Neuron (in vitro differentiated cells): ENCODE measurements around the gene KIRREL3.

ENCODE experiments used
- H2AFZ ChIP-seq: one replicate; pipeline ENCODE4 v1.6.1; 2013; ENCODE audit warnings: low read depth, mild to moderate bottlenecking, inconsistent platforms, low read length, moderate library complexity
- H3K27me3 ChIP-seq: one replicate; pipeline ENCODE4 v1.6.1; 2013; ENCODE audit warnings: low read length; ENCODE audit not compliant: insufficient read depth
- H3K36me3 ChIP-seq: one replicate; pipeline ENCODE4 v1.6.1; 2013; ENCODE audit warnings: low read length; ENCODE audit not compliant: insufficient read depth
- H3K4me1 ChIP-seq: one replicate; pipeline ENCODE4 v1.6.1; 2013; ENCODE audit warnings: low read length; ENCODE audit not compliant: insufficient read depth
- H3K4me3 ChIP-seq: 2 replicates; pipeline ENCODE4 v1.5.1; 2013; ENCODE audit warnings: mild to moderate bottlenecking, low read length, moderate library complexity
- H3K9me3 ChIP-seq: one replicate; pipeline ENCODE4 v1.6.1; 2013; ENCODE audit warnings: low read length

The KIRREL3 gene

DNA sequence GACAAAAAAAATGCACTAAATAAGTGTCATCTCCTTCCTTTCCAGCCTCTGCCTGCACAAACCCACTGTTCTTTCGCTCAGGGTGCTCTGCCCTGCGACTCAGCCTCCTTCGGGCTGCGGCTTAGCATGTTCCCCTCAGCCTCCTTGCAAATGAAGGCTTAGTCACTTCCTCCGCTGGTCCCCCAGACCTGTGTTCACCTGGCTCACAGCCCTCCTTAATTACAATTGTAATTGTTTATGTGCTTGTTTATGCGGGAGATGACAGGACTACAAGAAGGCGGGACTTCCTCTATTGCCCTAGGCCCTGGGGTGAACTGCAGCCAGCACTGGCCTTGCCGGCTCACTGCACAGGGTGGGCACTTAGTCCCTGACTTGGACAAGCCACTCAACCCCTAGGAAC is 303.6 kb downstream of the KIRREL3 start:
- Histone ChIP-seq H2AFZ (no peak overlapping the region), H3K9me3 (no peaks in the 10 kb centered on the region), H3K4me3 (no peak overlapping the region), H3K27me3 (no peaks in the 10 kb centered on the region), H3K36me3 (no peaks in the 10 kb centered on the region), H3K4me1 (no peaks in the 10 kb centered on the region)

DNA sequence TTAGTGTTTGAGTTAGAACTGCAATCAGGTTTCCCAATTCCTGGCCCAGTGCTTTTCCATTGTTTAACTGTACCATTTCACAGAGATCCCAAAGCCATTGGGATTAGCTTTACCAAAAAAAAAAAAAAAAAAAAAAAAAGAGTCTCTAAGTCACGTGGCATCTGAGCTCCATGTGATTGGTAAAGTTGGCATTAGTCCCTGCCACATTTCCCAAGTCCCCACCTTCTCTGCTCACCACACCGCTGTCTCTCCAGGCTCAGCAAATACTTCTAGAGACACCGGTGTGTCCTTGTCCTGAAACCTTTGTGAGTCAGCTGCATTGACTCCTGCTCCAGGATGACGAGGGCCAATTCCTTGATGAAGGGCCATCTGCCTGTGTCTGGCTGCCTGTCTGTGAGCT is 305.3 kb downstream of the KIRREL3 start:
- H3K4me3 ChIP-seq: no peak overlapping the region
- no peaks in the 10 kb centered on the region for H3K36me3 ChIP-seq
- no peaks in the 10 kb centered on the region for H3K4me1 ChIP-seq
- no peaks in the 10 kb centered on the region for H3K27me3 ChIP-seq
- no peak overlapping the region for H2AFZ ChIP-seq
- no peaks in the 10 kb centered on the region for H3K9me3 ChIP-seq

DNA sequence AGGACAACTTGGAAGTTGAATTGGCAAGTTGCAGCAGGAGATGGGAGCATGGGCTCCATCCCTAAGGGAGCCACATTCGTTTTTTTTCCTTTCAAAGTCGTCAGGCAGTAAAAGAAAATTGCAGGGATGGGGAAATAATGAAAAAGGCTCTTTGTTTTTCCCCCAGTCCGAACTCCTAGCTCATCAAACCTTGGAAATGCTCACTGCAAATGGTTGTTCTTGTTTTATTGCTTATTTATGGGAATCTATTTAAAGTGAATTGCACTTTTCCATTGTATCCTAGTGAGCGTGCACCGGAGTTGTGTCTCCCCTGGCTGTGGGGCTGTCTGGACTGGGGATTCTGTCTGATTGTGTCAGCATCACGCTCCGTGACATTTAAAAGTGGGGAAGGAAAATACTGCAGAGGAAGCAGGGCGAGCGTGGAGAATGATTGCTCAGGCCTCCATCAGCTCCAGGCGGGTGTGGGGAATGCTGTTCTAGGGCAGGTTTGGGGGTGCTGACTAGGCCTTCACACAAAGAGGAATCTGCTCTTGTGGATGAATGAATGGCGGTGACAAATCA is 306.4 kb downstream of the KIRREL3 start:
- H3K9me3 ChIP-seq: no peaks in the 10 kb centered on the region
- H3K4me3 ChIP-seq: no peak overlapping the region
- no peaks in the 10 kb centered on the region for H3K27me3 ChIP-seq
- no peaks in the 10 kb centered on the region for H3K36me3 ChIP-seq
- H3K4me1 ChIP-seq: no peaks in the 10 kb centered on the region
- H2AFZ ChIP-seq: no peak overlapping the region

DNA sequence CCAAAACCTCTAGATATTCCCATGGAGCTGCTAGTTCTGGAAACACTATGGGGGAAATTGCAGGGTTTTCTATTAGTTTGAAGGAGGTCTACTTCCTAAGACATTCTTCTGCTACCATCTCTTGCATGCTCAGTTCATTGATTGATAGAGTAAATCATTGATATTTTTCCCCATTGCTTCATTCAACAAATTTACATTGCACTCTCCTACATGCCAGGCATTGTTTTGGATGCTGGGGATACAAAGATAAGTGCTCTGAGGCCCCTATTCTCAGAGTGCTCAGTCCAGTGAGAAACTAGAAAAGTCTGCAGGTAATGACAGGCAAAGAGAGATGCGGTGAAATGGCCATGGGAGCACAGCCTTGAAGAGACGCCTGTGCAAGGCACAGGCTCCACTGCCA is 313.1 kb downstream of the KIRREL3 start:
- H2AFZ ChIP-seq: no peak overlapping the region
- no peaks in the 10 kb centered on the region for H3K36me3 ChIP-seq
- no peak overlapping the region for H3K4me3 ChIP-seq
- no peaks in the 10 kb centered on the region for H3K27me3 ChIP-seq
- no peaks in the 10 kb centered on the region for H3K4me1 ChIP-seq
- H3K9me3 ChIP-seq: no peaks in the 10 kb centered on the region

DNA sequence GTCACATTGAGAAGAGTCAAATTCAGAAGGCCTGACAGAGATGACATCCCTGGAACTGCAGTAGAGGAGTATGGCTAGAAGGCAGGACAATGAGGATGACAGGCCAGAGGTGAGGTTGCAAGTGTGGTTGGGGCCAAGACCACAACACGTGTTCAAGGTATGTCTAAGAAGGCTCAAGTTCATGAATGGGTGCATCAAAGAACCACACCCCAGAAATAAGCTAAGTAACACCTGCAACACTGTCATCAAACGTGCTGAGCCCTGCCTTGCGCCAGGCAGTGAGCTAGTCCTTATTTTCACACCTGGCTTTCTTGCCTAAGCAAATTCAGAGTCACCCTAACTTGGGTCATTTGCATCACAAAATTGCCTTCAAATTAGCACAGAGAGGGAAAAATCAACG is 313.6 kb downstream of the KIRREL3 start:
- Histone ChIP-seq H3K9me3 (no peaks in the 10 kb centered on the region), H3K27me3 (no peaks in the 10 kb centered on the region), H2AFZ (no peak overlapping the region), H3K4me1 (no peaks in the 10 kb centered on the region), H3K4me3 (no peak overlapping the region), H3K36me3 (no peaks in the 10 kb centered on the region)

DNA sequence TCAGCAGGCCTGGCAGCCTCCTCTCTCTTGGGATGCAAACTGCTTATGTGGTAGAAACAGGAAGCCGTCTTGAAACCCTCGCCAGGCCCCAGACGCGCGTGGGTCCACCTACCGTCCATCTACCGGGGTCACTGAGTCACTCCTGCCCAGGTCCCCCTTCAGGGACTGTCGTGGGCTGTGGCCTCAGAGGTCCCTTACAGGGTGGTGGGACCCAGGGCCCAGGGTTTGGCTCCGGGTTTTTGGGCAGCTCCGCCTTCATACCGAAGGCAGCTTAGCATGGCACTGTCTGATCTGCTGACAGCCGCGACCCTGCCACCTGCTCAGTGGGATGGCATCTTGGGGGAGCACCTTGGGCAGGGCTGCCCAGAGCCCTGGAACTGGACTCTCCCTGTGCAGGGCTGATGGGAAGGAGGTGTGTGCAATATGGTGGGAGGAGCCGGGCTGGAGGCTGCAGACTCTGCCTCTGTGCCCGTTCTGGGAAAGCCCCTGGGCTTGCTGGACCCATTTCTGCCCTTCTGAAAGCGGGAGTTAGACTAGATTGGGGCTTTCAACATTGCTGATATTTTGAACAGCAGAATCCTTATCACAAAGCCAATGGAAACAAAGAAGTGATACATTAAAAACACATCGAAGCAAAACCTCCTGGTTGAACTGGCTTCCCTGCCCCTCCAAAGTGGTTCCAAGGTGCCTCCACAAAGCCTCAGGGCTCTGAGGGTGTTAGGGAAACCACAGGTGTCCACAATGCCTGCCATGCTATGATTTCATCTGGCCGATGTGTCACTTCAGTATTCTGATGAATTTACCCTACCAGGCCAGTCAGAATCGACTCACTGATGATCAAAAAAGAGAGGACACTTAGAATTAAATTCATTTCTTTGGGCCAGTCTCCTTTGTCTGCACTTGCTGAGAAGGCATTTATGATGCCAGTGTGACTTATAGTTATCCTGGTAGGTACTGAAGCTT is 316.5 kb downstream of the KIRREL3 start:
- H3K4me3 ChIP-seq: no peak overlapping the region
- no peaks in the 10 kb centered on the region for H3K27me3 ChIP-seq
- H2AFZ ChIP-seq: no peak overlapping the region
- H3K36me3 ChIP-seq: no peaks in the 10 kb centered on the region
- H3K4me1 ChIP-seq: no peaks in the 10 kb centered on the region
- H3K9me3 ChIP-seq: no peaks in the 10 kb centered on the region

DNA sequence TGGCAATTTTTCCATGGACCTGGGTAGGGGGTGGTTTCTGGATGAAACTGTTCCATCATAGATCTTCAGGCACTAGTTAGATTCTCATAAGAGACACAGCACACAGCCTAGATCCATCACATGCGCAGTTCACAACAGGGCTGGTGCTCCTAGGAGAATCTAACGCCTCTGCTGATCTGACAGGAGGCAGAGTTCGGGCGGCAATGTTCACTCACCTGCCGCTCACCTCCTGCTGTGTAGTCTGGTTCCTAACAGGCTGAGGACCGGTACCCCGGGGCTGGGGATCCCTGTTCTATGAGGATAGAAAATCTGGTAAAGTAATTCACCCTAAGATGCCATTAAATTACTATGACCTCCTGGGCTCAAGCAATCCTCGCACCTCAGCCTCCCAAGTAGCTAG is 318.0 kb downstream of the KIRREL3 start:
- Histone ChIP-seq H3K27me3 (no peaks in the 10 kb centered on the region), H3K9me3 (no peaks in the 10 kb centered on the region), H3K36me3 (no peaks in the 10 kb centered on the region), H3K4me1 (no peaks in the 10 kb centered on the region), H2AFZ (no peak overlapping the region), H3K4me3 (no peak overlapping the region)

DNA sequence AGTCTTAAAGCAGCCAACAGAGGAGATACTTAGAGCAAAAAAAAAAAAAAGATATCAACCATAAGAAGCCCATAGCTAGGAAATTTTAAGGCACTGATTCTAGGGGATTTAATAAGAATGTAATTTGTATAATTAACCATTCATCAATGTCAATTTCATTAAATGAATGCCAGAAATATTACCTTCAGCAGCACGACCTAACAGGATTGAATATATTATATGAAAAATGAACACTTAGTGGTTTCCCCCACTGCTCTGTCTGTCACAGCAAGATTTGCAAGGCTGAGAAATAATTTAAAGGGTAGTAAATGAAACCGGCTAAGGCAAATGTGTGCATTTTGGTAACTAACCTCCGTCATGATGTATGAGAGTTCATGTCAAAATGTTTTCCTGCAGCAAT is 319.9 kb downstream of the KIRREL3 start:
- no peak overlapping the region for H2AFZ ChIP-seq
- no peak overlapping the region for H3K4me3 ChIP-seq
- H3K27me3 ChIP-seq: no peaks in the 10 kb centered on the region
- H3K36me3 ChIP-seq: no peaks in the 10 kb centered on the region
- no peaks in the 10 kb centered on the region for H3K4me1 ChIP-seq
- H3K9me3 ChIP-seq: no peaks in the 10 kb centered on the region

DNA sequence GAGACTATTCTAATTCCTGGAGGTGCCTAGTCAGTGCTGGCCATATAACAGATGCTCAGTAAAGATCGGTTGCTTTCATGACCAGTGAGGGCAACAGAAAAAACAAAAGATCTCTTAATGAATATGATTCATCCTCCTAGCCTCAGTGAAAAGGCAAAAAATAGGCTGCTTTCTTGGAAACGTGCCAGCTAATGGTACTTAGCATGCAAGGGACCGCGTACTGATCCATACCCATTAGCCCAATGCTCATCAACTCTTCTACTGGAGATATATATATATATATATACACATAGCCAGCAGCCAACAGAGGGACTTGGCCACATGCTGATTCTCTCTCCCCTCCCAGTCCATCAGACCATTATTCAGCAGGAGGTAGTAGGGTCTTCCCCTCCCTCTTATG is 320.4 kb downstream of the KIRREL3 start:
- no peak overlapping the region for H2AFZ ChIP-seq

DNA sequence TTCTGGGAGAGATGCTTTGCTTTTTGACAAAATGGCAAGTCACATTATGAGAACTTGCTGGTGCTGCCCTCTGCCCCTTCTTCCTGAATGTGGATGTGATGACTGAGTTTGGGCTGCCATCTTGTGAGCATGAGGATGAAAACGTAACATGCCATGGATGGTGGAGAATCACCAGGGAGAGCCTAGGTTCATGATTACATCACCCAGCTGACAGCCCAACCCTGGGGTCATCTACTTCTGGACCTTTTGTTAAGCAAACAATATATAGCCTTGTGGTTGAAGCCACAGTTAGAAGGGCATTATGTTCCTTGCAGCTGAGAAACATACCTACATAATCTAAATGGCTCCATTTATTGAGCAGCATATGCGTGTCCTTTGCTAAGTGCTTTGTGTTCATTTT is 321.5 kb downstream of the KIRREL3 start:
- H3K36me3 ChIP-seq: no peaks in the 10 kb centered on the region

More for the DNA sequence above, 320.4 kb downstream of the KIRREL3 start:
- Histone ChIP-seq H3K4me3 (no peak overlapping the region), H3K9me3 (no peaks in the 10 kb centered on the region), H3K36me3 (no peaks in the 10 kb centered on the region), H3K4me1 (no peaks in the 10 kb centered on the region), H3K27me3 (no peaks in the 10 kb centered on the region)

DNA sequence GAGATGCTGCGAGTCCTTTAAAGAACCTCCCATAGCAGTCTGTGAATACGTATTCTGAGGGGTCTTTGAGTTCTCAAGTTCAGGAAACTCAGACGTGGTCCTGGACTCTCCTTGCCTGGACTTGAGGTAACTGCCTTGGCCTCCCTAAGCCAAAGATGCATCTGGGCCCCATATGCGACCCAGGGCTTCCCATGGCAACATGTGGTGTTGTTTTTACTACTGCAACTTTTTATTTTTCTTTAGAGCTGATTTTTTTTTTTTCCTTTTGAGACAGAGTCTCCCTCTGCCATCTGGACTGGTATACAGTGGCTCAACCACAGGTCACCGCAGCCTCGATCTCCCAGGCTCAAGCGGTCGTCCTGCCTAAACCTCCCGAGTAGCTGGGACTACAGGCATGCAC is 324.0 kb downstream of the KIRREL3 start:
- Histone ChIP-seq H3K9me3 (no peaks in the 10 kb centered on the region), H3K4me3 (no peak overlapping the region), H3K27me3 (no peaks in the 10 kb centered on the region), H2AFZ (no peak overlapping the region), H3K36me3 (no peaks in the 10 kb centered on the region), H3K4me1 (no peaks in the 10 kb centered on the region)

More for the DNA sequence above, 321.5 kb downstream of the KIRREL3 start:
- Histone ChIP-seq H3K27me3 (no peaks in the 10 kb centered on the region), H3K9me3 (no peaks in the 10 kb centered on the region), H2AFZ (no peak overlapping the region), H3K4me1 (no peaks in the 10 kb centered on the region), H3K4me3 (no peak overlapping the region)

DNA sequence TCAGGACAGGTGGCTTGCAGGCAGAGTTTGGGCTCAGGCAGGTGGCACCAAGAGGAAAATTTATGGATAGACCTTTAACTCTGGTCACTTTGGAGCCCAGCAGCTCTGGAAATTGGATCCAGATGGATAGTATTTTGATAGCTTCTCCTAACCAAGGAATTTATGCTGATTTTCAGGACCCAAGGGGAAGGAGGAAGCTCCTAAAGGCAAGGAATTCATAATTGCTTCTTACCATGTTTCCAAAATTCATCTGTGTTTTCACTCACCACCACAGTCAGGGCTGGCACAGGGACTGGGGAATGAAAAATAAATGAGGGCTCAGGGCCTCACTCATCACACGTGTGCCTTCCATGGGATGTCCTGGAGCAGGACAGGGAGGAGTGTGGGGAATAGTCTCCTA is 327.3 kb downstream of the KIRREL3 start:
- Histone ChIP-seq H3K9me3 (no peaks in the 10 kb centered on the region), H3K4me1 (no peaks in the 10 kb centered on the region), H3K27me3 (no peaks in the 10 kb centered on the region), H2AFZ (no peak overlapping the region), H3K36me3 (no peaks in the 10 kb centered on the region), H3K4me3 (no peak overlapping the region)

DNA sequence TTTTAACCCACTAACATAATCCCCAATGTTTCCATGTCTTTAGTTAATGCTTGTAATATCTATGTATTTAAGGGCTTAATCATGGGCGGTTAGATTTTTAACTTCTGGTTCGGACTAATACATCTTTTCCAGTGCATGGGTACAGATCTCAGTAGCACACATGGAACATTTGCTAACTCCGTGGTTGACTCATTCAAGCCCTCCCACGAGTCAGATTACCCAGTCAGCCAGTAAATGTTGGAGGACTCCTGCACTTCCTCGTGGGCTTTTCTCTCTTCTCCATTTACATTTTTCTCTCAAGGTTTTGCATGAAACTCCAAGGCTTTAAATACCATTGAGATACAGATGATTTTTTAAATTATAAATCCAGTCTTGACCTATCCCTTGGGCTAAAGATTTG is 331.2 kb downstream of the KIRREL3 start:
- no peak overlapping the region for H3K4me3 ChIP-seq
- no peak overlapping the region for H2AFZ ChIP-seq
- no peaks in the 10 kb centered on the region for H3K36me3 ChIP-seq

More for the DNA sequence above, 331.2 kb downstream of the KIRREL3 start:
- H3K9me3 ChIP-seq: no peaks in the 10 kb centered on the region
- H3K4me1 ChIP-seq: no peaks in the 10 kb centered on the region
- no peaks in the 10 kb centered on the region for H3K27me3 ChIP-seq
